Right lobe of liver (tissue), 6 donors: ENCODE measurements around the gene CCDC61. TPM values are rescaled to one million over a fixed set of nuclear protein-coding genes. Genes with fewer than 3 reads are reported as not detected.

Experiments
- ATAC-seq, 4 donors: fragments of 200-7000 bp; cut with Tn5 transposase; one replicate each; pipeline ENCODE4 v1.9.1; 2020; ENCODE audit warnings: mild to moderate bottlenecking in 4 of 4, moderate library complexity in 4 of 4
- DNase-seq, 3 donors: peaks; one replicate each; pipeline ENCODE4 v3.0.0-alpha.2; 2020
- H3K27ac ChIP-seq, 3 donors: fragments of 200-600 bp; one replicate each; pipeline ENCODE4 v1.8.0; 2022
- H3K27me3 ChIP-seq, 2 donors: fragments of 200-600 bp; one replicate each; pipeline ENCODE4 v1.8.0; 2022
- H3K36me3 ChIP-seq, 4 donors: fragments of 200-600 bp; sonication (generic) in 1 of 4; one replicate each; pipeline versions ENCODE4 v1.5.1 to v1.8.0; 2017 to 2022; ENCODE audit warnings: control low read depth in 1 of 4
- H3K4me1 ChIP-seq, 4 donors: fragments of 200-600 bp; sonication (generic) in 1 of 4; one replicate each; pipeline versions ENCODE4 v1.5.1 to v1.8.0; 2017 to 2022; ENCODE audit warnings: control low read depth in 1 of 4
- H3K4me3 ChIP-seq, 3 donors: fragments of 200-600 bp; one replicate each; pipeline ENCODE4 v1.8.0; 2022
- H3K9me3 ChIP-seq, 4 donors: fragments of 200-600 bp; sonication (generic) in 1 of 4; one replicate each; pipeline versions ENCODE4 v1.5.1 to v1.8.0; 2017 to 2022; ENCODE audit warnings: control low read depth in 1 of 4
- POLR2A ChIP-seq: fragments of 450-650 bp; IDR thresholded peaks from one replicate; pipeline ENCODE4 v1.6.1; 2017; ENCODE audit warnings: antibody characterized with exemption, mild to moderate bottlenecking
- WGBS: methylation state at CpG from one replicate; pipeline ENCODE4 v1.1.6; 2018; ENCODE audit warnings: low coverage, low lambda C conversion rate; ENCODE audit not compliant: insufficient coverage; ENCODE audit errors: missing lambda C conversion rate; 5-methylcytosine and 5-hydroxymethylcytosine counted together
- intact Hi-C, 2 donors: fragments of 100-400 bp; cut with DNase I; formaldehyde crosslinking; loops; one replicate each; pipeline versions ENCODE4 v1.11.2 to v1.14.1; 2022
- total RNA-seq, 6 experiments: library from RNA; depleted of rRNA in 2 of 6; stranded (reverse); fragments of >200 nt in 2 of 6; fragmentation: NEBNext Ultra II Directional in 3 of 6; extraction: Animal tissue kit (Norgen Biotek cat#: 25700) in 3 of 6; gene quantifications; one replicate each; pipeline versions ENCODE4 v1.1.0 to v1.2.4, GENCODE V29; 2016 to 2023
- TF ChIP-seq, protein P1 (sequence below), 4 donors: fragments of 200-600 bp in 3 of 4; fragments of 450-650 bp in 1 of 4; IDR thresholded peaks; one replicate each; pipeline versions ENCODE4 v1.5.1 to v1.8.0; 2016 to 2022; ENCODE audit warnings: antibody characterized with exemption in 4 of 4, mild to moderate bottlenecking in 2 of 4
- donor health status: DM: no; HTN: yes; CAD: no.
- donor health status: DM: no; HTN: no; CAD: no.
- donor health status: DM: no; HTN: no; CAD: no.
- donor health status: DM: no; HTN: yes; CAD: no.
- donor health status: DM: no; HTN: yes; CAD: no.

Gene CCDC61
- total RNA-seq, 6 experiments from 2014 or later, result 5.8 to 9.7 (median 8.1) TPM

DNA sequence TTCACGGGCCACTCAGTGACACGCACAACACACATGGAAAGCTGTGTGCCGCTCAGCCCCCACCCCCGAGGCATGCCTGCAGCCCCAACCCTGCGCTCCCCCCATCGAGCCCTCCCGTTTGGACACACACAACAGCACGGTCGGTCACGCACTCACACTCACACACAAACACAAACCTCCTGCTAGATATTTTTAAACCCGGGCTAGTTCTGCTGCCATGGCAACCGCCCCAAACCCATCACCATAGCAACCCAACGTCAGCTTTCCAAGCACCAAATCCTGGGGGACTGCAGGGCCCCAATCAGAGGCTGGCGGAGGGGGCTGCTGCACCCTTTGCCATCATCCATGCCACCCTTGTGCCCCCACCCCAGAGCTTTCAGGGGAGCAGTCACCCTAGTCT is 19.1 kb upstream of the CCDC61 start:
- DNase-seq, result no peak
- no peaks in the 10 kb centered on the region for H3K9me3 ChIP-seq
- H3K27me3 ChIP-seq, result peaks cover 4 to 5% of the 10 kb centered on the region in 2 donors
- WGBS, result 40% methylated on average over 1 of the region's 14 CpGs
- no peak overlapping the region for H3K4me3 ChIP-seq
- no peaks in the 10 kb centered on the region for H3K4me1 ChIP-seq
- no peaks in the 10 kb centered on the region for H3K36me3 ChIP-seq
- intact Hi-C loops, result no loop called here
- ATAC-seq, result no peak
- H3K27ac ChIP-seq, result no peak overlapping the region
- no peak for TF ChIP-seq POLR2A
- TF ChIP-seq, protein P1, sequence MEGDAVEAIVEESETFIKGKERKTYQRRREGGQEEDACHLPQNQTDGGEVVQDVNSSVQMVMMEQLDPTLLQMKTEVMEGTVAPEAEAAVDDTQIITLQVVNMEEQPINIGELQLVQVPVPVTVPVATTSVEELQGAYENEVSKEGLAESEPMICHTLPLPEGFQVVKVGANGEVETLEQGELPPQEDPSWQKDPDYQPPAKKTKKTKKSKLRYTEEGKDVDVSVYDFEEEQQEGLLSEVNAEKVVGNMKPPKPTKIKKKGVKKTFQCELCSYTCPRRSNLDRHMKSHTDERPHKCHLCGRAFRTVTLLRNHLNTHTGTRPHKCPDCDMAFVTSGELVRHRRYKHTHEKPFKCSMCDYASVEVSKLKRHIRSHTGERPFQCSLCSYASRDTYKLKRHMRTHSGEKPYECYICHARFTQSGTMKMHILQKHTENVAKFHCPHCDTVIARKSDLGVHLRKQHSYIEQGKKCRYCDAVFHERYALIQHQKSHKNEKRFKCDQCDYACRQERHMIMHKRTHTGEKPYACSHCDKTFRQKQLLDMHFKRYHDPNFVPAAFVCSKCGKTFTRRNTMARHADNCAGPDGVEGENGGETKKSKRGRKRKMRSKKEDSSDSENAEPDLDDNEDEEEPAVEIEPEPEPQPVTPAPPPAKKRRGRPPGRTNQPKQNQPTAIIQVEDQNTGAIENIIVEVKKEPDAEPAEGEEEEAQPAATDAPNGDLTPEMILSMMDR (IDR thresholded peaks at IDR 0.05), result no peak

GRCh38 chr19:45978156-45978555 is 17.1 kb upstream of the CCDC61 start:
- Histone ChIP-seq H3K27me3 (peaks cover 0 to 4% of the 10 kb centered on the region in 2 donors), H3K36me3 (no peaks in the 10 kb centered on the region), H3K4me3 (no peak overlapping the region), H3K27ac (no peak overlapping the region), H3K4me1 (no peaks in the 10 kb centered on the region), H3K9me3 (no peaks in the 10 kb centered on the region)
- ATAC-seq (no peak), DNase-seq (no peak)
- intact Hi-C loops, result no loop called here
- TF ChIP-seq, protein P1 (IDR thresholded peaks at IDR 0.05), result no peak
- TF ChIP-seq POLR2A, result no peak
- 76% methylated on average over 7 of the region's 7 CpGs for WGBS

GRCh38 chr19:45981350-45981749 is 13.9 kb upstream of the CCDC61 start:
- Histone ChIP-seq H3K27me3 (no peaks in the 10 kb centered on the region), H3K36me3 (no peaks in the 10 kb centered on the region), H3K9me3 (no peaks in the 10 kb centered on the region), H3K4me1 (no peaks in the 10 kb centered on the region), H3K4me3 (no peak overlapping the region), H3K27ac (no peak overlapping the region)
- TF ChIP-seq POLR2A, result no peak
- TF ChIP-seq, protein P1 (IDR thresholded peaks at IDR 0.05), result no peak
- ATAC-seq (no peak), DNase-seq (no peak)
- intact Hi-C loops, result no loop called here
- 7% methylated on average over 1 of the region's 2 CpGs for WGBS

- Histone ChIP-seq H3K4me1 (no peaks in the 10 kb centered on the region), H3K4me3 (no peak overlapping the region), H3K9me3 (no peaks in the 10 kb centered on the region), H3K27ac (no peak overlapping the region), H3K27me3 (no peaks in the 10 kb centered on the region), H3K36me3 (no peaks in the 10 kb centered on the region)
- intact Hi-C loops, result no loop called here
- TF ChIP-seq POLR2A, result no peak
- TF ChIP-seq, protein P1 (IDR thresholded peaks at IDR 0.05), result no peak
- WGBS, result 66% methylated on average over 6 of the region's 7 CpGs
- DNase-seq, result no peak
- ATAC-seq, result no peak
These were observed 9.9 kb upstream of the CCDC61 start for GRCh38 chr19:45985321-45985720.
